ENCODE results near the gene ABCA7. TPM values are rescaled to one million over a fixed set of nuclear protein-coding genes. Genes with fewer than 3 reads are reported as not detected.

ABCA7 gene
- total and polyA plus RNA-seq, 2 of the 13 experiments (the other 11 are each of a cell fraction or from before 2014, with no cell fraction given): 4.4 to 32.4 TPM

DNA sequence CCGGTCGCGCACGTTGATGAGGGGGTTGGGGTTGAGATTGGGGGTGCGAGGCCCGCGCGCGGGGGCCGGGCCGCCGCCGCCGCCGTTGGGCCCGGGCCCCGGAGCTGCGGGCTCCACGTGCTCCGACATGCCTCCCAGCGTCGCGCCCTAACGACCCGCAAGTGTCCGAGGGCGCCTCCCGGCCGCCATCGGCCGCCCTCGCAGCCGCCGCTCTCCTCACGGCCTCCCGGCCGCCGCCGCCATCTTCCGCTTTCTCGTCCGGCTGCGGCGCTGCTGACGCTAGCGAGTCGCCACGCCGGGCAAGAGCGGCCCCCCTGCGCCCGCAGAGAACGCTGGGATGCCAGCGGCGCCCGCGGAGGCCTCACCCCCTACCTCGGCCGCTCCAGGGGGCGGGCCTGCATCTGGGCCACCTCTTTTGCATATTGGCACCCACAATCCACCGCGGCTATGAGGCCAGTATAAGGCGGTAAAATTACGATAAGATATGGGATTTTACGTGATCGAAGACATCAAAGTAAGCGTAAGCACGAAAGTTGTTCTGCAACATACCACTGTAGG lies 19.0 kb upstream of the ABCA7 start, which contains the start of gene TMEM259 (continued):
- TF ChIP-seq ZNF598 (CRISPR knock-in tag; IDR thresholded peaks at IDR 0.05; ENCODE audit: borderline replicate concordance): no peak
- TF ChIP-seq TOPORS (CRISPR knock-in tag; IDR thresholded peaks at IDR 0.05): no peak
- TF ChIP-seq, protein P1, sequence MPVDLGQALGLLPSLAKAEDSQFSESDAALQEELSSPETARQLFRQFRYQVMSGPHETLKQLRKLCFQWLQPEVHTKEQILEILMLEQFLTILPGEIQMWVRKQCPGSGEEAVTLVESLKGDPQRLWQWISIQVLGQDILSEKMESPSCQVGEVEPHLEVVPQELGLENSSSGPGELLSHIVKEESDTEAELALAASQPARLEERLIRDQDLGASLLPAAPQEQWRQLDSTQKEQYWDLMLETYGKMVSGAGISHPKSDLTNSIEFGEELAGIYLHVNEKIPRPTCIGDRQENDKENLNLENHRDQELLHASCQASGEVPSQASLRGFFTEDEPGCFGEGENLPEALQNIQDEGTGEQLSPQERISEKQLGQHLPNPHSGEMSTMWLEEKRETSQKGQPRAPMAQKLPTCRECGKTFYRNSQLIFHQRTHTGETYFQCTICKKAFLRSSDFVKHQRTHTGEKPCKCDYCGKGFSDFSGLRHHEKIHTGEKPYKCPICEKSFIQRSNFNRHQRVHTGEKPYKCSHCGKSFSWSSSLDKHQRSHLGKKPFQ (CRISPR knock-in tag; IDR thresholded peaks at IDR 0.05; ENCODE audit: insufficient replicate concordance): no peak
- peak; percentile 21; the same call in 1 of the 2 replicates for TF ChIP-seq HES4 (CRISPR knock-in tag; IDR thresholded peaks at IDR 0.05; ENCODE audit: borderline replicate concordance)
- no peak for TF ChIP-seq TEAD2 (CRISPR knock-in tag; IDR thresholded peaks at IDR 0.05)
- 0 out of 2 replicates have a peak, but pooled peaks have one; percentile 48 for TF ChIP-seq NFATC3 (CRISPR knock-in tag; IDR thresholded peaks at IDR 0.05)
- TF ChIP-seq ZNF431 (CRISPR knock-in tag; IDR thresholded peaks at IDR 0.05; ENCODE audit: borderline replicate concordance, low read depth): no peak
- TF ChIP-seq EHMT2 (IDR thresholded peaks at IDR 0.05; ENCODE audit: borderline replicate concordance, low read depth, low read length): no peak
- TF ChIP-seq, protein P2, sequence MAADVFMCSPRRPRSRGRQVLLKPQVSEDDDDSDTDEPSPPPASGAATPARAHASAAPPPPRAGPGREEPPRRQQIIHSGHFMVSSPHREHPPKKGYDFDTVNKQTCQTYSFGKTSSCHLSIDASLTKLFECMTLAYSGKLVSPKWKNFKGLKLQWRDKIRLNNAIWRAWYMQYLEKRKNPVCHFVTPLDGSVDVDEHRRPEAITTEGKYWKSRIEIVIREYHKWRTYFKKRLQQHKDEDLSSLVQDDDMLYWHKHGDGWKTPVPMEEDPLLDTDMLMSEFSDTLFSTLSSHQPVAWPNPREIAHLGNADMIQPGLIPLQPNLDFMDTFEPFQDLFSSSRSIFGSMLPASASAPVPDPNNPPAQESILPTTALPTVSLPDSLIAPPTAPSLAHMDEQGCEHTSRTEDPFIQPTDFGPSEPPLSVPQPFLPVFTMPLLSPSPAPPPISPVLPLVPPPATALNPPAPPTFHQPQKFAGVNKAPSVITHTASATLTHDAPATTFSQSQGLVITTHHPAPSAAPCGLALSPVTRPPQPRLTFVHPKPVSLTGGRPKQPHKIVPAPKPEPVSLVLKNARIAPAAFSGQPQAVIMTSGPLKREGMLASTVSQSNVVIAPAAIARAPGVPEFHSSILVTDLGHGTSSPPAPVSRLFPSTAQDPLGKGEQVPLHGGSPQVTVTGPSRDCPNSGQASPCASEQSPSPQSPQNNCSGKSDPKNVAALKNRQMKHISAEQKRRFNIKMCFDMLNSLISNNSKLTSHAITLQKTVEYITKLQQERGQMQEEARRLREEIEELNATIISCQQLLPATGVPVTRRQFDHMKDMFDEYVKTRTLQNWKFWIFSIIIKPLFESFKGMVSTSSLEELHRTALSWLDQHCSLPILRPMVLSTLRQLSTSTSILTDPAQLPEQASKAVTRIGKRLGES (CRISPR knock-in tag; IDR thresholded peaks at IDR 0.05; ENCODE audit: borderline replicate concordance): no peak
- no peak for TF ChIP-seq TCF12 (IDR thresholded peaks at IDR 0.05)
- TF ChIP-seq TCF12 (CRISPR knock-in tag; IDR thresholded peaks at IDR 0.05): no peak; the same call in 1 of the 2 replicates
- no peak for TF ChIP-seq CHD4 (IDR thresholded peaks at IDR 0.05; ENCODE audit: borderline replicate concordance, low read length)
- TF ChIP-seq ASH2L (IDR thresholded peaks at IDR 0.05; ENCODE audit: insufficient read length, low read depth, low read length): no peak
- TF ChIP-seq GATAD1 (CRISPR knock-in tag; IDR thresholded peaks at IDR 0.05): peak; percentile 87
- no peak for TF ChIP-seq ZNF775 (CRISPR knock-in tag; IDR thresholded peaks at IDR 0.05; ENCODE audit: borderline replicate concordance)
- TF ChIP-seq PHB2 (IDR thresholded peaks at IDR 0.05; ENCODE audit: partially characterized antibody): no peak
- TF ChIP-seq TGIF2 (CRISPR knock-in tag; IDR thresholded peaks at IDR 0.05): no peak; the same call in 1 of the 2 replicates
- TF ChIP-seq NFYC (CRISPR knock-in tag; IDR thresholded peaks at IDR 0.05): no peak
- TF ChIP-seq, protein P3, sequence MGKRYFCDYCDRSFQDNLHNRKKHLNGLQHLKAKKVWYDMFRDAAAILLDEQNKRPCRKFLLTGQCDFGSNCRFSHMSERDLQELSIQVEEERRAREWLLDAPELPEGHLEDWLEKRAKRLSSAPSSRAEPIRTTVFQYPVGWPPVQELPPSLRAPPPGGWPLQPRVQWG (CRISPR knock-in tag; IDR thresholded peaks at IDR 0.05; ENCODE audit: borderline replicate concordance, low read depth): no peak
- TF ChIP-seq GLI4 (CRISPR knock-in tag; IDR thresholded peaks at IDR 0.05; ENCODE audit: borderline replicate concordance): no peak
- TF ChIP-seq, protein P4, sequence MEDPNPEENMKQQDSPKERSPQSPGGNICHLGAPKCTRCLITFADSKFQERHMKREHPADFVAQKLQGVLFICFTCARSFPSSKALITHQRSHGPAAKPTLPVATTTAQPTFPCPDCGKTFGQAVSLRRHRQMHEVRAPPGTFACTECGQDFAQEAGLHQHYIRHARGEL (CRISPR knock-in tag; IDR thresholded peaks at IDR 0.05): no peak
- TF ChIP-seq, protein P5, sequence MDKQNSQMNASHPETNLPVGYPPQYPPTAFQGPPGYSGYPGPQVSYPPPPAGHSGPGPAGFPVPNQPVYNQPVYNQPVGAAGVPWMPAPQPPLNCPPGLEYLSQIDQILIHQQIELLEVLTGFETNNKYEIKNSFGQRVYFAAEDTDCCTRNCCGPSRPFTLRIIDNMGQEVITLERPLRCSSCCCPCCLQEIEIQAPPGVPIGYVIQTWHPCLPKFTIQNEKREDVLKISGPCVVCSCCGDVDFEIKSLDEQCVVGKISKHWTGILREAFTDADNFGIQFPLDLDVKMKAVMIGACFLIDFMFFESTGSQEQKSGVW (CRISPR knock-in tag; IDR thresholded peaks at IDR 0.05; ENCODE audit: borderline replicate concordance): no peak
- TF ChIP-seq ZNF484 (CRISPR knock-in tag; IDR thresholded peaks at IDR 0.05; ENCODE audit: borderline replicate concordance, low read depth): no peak

Data from HepG2 (cell line).